Glutamatergic neuron (in vitro differentiated cells): ENCODE data around the gene GJC2. TPM values are rescaled to one million over a fixed set of nuclear protein-coding genes. Genes with fewer than 3 reads are reported as not detected.

Source experiments
- DNase-seq: peaks from one replicate; pipeline ENCODE4 v3.0.0; 2022
- H3K27ac Mint-ChIP-seq: one replicate; pipeline ENCODE4 v1.8.0; 2020; ENCODE audit warnings: mild to moderate bottlenecking, mixed read lengths, inconsistent platforms; ENCODE audit not compliant: unreplicated experiment
- H3K27me3 Mint-ChIP-seq: one replicate; pipeline ENCODE4 v1.8.0; 2020; ENCODE audit warnings: mild to moderate bottlenecking, moderate library complexity, mixed read lengths, inconsistent platforms; ENCODE audit not compliant: unreplicated experiment
- H3K36me3 Mint-ChIP-seq: one replicate; pipeline ENCODE4 v1.8.0; 2020; ENCODE audit warnings: mild to moderate bottlenecking, mixed read lengths, inconsistent platforms; ENCODE audit not compliant: unreplicated experiment
- H3K4me1 Mint-ChIP-seq: one replicate; pipeline ENCODE4 v1.8.0; 2020; ENCODE audit warnings: mild to moderate bottlenecking, low read depth, mixed read lengths, inconsistent platforms; ENCODE audit not compliant: unreplicated experiment
- H3K4me3 Mint-ChIP-seq: one replicate; pipeline ENCODE4 v1.8.0; 2020; ENCODE audit warnings: mild to moderate bottlenecking, mixed read lengths, inconsistent platforms; ENCODE audit not compliant: unreplicated experiment
- H3K9me3 Mint-ChIP-seq: one replicate; pipeline ENCODE4 v1.8.0; 2020; ENCODE audit warnings: mild to moderate bottlenecking, moderate library complexity, mixed read lengths, inconsistent platforms; ENCODE audit not compliant: unreplicated experiment
- CTCF ChIP-seq: fragments of 200-600 bp; sonication (generic); IDR thresholded peaks from one replicate; pipeline ENCODE4 v1.5.0; 2021; ENCODE audit not compliant: partially characterized antibody, unreplicated experiment
- total RNA-seq: library from RNA; stranded (reverse); fragmentation: NEBNext Ultra II Directional; extraction: Animal tissue kit (Norgen Biotek cat#: 25700); gene quantifications from one replicate; pipeline ENCODE4 v1.2.1, GENCODE V29; 2021; ENCODE audit not compliant: unreplicated experiment

Gene GJC2
- total RNA-seq, 1 donor from 2014 or later, result 3.0 TPM

GRCh38 chr1:228144993-228145343 is 4.8 kb upstream of the GJC2 start:
- no peak for DNase-seq
- Mint-ChIP-seq H3K9me3 (peaks cover 9% of the 10 kb centered on the region), H3K4me1 (peaks cover 12% of the 10 kb centered on the region), H3K27ac (no peak overlapping the region), H3K27me3 (peaks cover 7% of the 10 kb centered on the region), H3K36me3 (no peaks in the 10 kb centered on the region), H3K4me3 (no peak overlapping the region)
- no peak for TF ChIP-seq CTCF

- no peak overlapping the region for H3K27ac Mint-ChIP-seq
Measured at GRCh38 chr1:228145463-228146416, 4.0 kb upstream of the GJC2 start.

GRCh38 chr1:228146417-228147150 is 3.1 kb upstream of the GJC2 start:
- peaks cover 12% of the 10 kb centered on the region for H3K4me1 Mint-ChIP-seq
- no peak overlapping the region for H3K27ac Mint-ChIP-seq
- peaks cover 7% of the 10 kb centered on the region for H3K9me3 Mint-ChIP-seq
- peaks cover 9% of the 10 kb centered on the region for H3K27me3 Mint-ChIP-seq
- TF ChIP-seq CTCF, result no peak
- no peak overlapping the region for H3K4me3 Mint-ChIP-seq
- DNase-seq, result no peak
- H3K36me3 Mint-ChIP-seq, result no peaks in the 10 kb centered on the region

More at GRCh38 chr1:228145463-228146416, 4.0 kb upstream of the GJC2 start:
- Mint-ChIP-seq H3K27me3 (peaks cover 7% of the 10 kb centered on the region), H3K9me3 (peaks cover 9% of the 10 kb centered on the region), H3K4me1 (peaks cover 12% of the 10 kb centered on the region), H3K36me3 (no peaks in the 10 kb centered on the region), H3K4me3 (no peak overlapping the region)
- no peak for DNase-seq
- no peak for TF ChIP-seq CTCF

- peaks cover 7% of the 10 kb centered on the region for H3K9me3 Mint-ChIP-seq
- H3K27me3 Mint-ChIP-seq, result peaks cover 9% of the 10 kb centered on the region
Measured at GRCh38 chr1:228147151-228147693, 2.5 kb upstream of the GJC2 start.

More at GRCh38 chr1:228147151-228147693, 2.5 kb upstream of the GJC2 start:
- Mint-ChIP-seq H3K36me3 (no peaks in the 10 kb centered on the region), H3K27ac (no peak overlapping the region), H3K4me3 (no peak overlapping the region), H3K4me1 (peaks cover 12% of the 10 kb centered on the region)
- TF ChIP-seq CTCF, result no peak
- DNase-seq, result no peak
